ENCODE measurements around the gene CAPN1. TPM values are rescaled to one million over a fixed set of nuclear protein-coding genes. Genes with fewer than 3 reads are reported as not detected.

Gene CAPN1
- total and polyA plus RNA-seq, 2 of the 13 experiments (the other 11 are each of a cell fraction or from before 2014, with no cell fraction given) = 57.3 to 82.6 TPM

DNA sequence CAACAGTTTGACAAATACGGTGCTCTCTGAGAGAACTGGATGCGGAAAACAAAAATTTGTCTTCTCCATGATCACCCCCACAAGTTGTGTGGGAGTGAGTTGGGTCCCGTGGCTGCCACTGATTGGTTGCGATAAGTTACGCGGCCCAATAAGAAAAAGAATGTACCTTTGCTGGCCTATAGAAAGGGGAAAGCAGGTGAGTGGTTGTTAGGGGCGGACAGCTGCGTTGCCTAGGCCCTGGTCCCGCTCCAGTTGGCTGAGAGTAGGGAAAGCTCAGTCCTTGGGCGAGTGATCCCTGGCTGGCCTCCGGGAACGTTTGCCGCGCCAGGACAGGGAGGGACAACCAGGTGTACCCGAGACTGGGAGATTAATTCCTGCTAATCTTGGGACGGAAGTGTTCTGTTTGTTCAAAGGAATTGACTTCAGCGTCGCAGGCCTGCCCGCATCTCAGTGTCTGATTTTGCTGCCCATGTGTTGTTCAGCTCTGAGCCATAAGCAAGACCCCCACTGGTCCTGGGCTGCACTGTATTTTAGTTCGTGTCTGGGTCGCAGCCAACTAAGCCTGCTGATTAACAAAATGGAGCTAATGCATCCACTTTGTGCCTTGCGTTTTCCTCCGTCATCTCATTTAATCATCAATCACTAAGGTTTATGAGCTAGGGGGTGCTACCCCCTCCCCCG is 46.6 kb upstream of the CAPN1 start (continued):
- TF ChIP-seq ATF7-NPFF (CRISPR knock-in tag; IDR thresholded peaks at IDR 0.05; ENCODE audit: low read depth) = no peak
- TF ChIP-seq ZNF263 (CRISPR knock-in tag; IDR thresholded peaks at IDR 0.05) = peak; percentile 29; the same call in 1 of the 2 replicates
- TF ChIP-seq ZNF788 (CRISPR knock-in tag; IDR thresholded peaks at IDR 0.05; ENCODE audit: borderline replicate concordance) = peak; percentile 78; the same call in 1 of the 2 replicates
- peak; percentile 57; the same call in 1 of the 2 replicates for TF ChIP-seq SALL1 (CRISPR knock-in tag; IDR thresholded peaks at IDR 0.05)
- peak; percentile 92 for TF ChIP-seq NFYB (CRISPR knock-in tag; IDR thresholded peaks at IDR 0.05)
- peak; percentile 13; the same call in 1 of the 2 replicates for TF ChIP-seq IRF2 (CRISPR knock-in tag; IDR thresholded peaks at IDR 0.05)
- no peak for TF ChIP-seq YEATS4 (CRISPR knock-in tag; IDR thresholded peaks at IDR 0.05; ENCODE audit: borderline replicate concordance)
- TF ChIP-seq ZNF746 (CRISPR knock-in tag; IDR thresholded peaks at IDR 0.05) = peak; percentile 34
- 0 out of 2 replicates have a peak, but pooled peaks have one; percentile 5 for TF ChIP-seq ZNF766 (CRISPR knock-in tag; IDR thresholded peaks at IDR 0.05; ENCODE audit: borderline replicate concordance)
- 0 out of 2 replicates have a peak, but pooled peaks have one; percentile 11 for TF ChIP-seq ZNF792 (CRISPR knock-in tag; IDR thresholded peaks at IDR 0.05)
- TF ChIP-seq, protein P1, sequence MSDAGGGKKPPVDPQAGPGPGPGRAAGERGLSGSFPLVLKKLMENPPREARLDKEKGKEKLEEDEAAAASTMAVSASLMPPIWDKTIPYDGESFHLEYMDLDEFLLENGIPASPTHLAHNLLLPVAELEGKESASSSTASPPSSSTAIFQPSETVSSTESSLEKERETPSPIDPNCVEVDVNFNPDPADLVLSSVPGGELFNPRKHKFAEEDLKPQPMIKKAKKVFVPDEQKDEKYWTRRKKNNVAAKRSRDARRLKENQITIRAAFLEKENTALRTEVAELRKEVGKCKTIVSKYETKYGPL (CRISPR knock-in tag; IDR thresholded peaks at IDR 0.05) = no peak
- no peak for TF ChIP-seq RNF219 (CRISPR knock-in tag; IDR thresholded peaks at IDR 0.05)
- TF ChIP-seq ZNF574 (CRISPR knock-in tag; IDR thresholded peaks at IDR 0.05) = no peak; the same call in none of the 2 replicates
- TF ChIP-seq HOMEZ (CRISPR knock-in tag; IDR thresholded peaks at IDR 0.05; ENCODE audit: low read depth) = 0 out of 2 replicates have a peak, but pooled peaks have one; percentile 25
- peak; percentile 63 for TF ChIP-seq ETV5 (CRISPR knock-in tag; IDR thresholded peaks at IDR 0.05; ENCODE audit: borderline replicate concordance)
- TF ChIP-seq ZNF225 (CRISPR knock-in tag; IDR thresholded peaks at IDR 0.05) = no peak
- TF ChIP-seq, protein P2, sequence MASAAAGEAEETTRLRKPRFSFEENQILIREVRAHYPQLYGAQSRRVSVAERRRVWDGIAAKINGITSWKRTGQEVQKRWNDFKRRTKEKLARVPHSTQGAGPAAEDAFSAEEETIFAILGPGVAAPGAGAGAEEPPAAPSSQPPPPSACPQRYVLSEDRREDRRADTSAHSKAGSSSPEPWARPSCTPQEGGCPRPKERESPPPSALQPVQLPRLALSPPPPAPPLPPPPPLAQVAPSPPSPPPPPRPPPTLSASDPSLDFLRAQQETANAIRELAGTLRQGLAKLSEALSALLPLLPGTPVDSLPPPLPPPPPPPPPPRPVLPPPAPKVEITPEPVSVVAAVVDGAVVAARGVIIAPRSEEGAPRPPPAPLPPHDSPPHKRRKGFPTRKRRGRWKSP (CRISPR knock-in tag; IDR thresholded peaks at IDR 0.05) = 0 out of 2 replicates have a peak, but pooled peaks have one; percentile 22
